Daoy (cell line): ENCODE data around the gene FGF23. TPM values are rescaled to one million over a fixed set of nuclear protein-coding genes. Genes with fewer than 3 reads are reported as not detected.
"Not testable (repeated sequence)": the region's sequence is repeated elsewhere in the genome, so short reads cannot be mapped to it uniquely, and the experiment has no call there.

Source experiments
- DNase-seq: peaks from one replicate; pipeline ENCODE4 v3.0.0-alpha.2; 2015; ENCODE audit warnings: low read depth
- total RNA-seq: library from RNA; depleted of rRNA; stranded (reverse); fragments of >200 nt; shearing (Covaris generic); gene quantifications from 2 replicates; pipeline ENCODE4 v1.2.3, GENCODE V29; 2014; rRNA removed

FGF23 gene
- total RNA-seq: not detected in 2 replicates

DNA sequence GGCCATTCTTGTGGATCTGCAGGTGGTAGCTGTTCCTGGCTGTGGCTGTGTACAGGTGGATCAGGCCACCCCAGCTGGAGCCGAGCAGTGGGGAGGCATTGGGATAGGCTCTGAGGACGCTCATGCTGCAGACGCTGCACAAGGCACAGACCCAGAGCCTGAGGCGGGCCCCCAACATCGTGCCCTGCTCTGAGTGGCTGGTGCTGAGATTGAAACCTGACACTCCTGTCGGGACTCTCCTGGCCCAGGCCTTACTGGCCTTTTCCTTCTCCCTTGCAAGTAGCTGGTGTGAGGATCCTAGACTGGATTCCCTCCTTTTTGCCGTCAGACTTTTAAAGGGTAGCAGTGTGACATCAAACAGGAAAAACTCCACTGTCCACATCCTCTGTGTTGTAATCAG, at the start of gene FGF23:
Gene FGF23 (minus strand): TSS at position 308 of the 400 bp plus-strand sequence. CDS start 130 bp downstream, at position 178.
- peak; percentile 68 for DNase-seq

DNA sequence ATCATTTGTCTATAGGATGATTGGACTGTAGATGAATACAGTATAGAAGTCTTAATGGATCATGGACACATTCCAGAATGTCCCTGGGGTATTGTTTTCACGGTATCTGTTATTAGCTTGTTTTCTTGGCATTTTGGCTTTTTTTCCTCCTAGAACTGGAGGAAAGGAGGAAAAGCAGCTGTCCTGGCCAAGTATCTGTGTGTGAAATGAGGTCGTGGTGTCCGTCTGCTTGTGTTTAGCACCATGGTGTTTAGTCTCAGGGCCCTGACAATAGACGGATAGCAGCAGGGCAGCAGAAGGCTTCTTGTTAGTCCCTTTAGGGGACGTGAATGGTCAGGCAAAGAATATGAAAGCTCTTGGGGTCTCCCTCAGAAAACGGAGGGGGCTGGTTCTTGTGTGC, 44.9 kb upstream of the FGF23 start:
- no peak for DNase-seq

- DNase-seq: no peak
Measured at GRCh38 chr12:4423528-4424195, 44.1 kb upstream of the FGF23 start.

DNA sequence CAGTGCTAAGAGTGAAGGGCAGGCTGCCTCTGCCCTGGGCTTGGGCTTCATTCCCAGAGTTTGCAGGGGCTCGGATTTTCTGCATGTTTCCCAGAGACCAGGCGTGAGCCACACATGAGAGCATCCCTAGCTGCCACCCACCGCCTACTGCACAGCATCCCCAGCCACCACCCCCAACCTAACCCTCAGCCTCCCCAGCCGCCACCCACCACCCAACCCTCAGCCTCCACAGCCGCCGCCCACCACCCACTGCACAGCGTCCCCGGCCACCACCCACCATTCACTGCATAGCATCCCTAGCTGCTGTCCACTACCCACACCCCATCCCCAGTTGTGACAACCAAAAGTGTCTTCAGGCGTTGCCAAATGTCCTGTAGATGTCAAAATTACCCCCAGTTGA, 43.5 kb upstream of the FGF23 start:
- no peak for DNase-seq

GRCh38 chr12:4421590-4422031, 42.1 kb upstream of the FGF23 start:
- peak; percentile 30 for DNase-seq

DNA sequence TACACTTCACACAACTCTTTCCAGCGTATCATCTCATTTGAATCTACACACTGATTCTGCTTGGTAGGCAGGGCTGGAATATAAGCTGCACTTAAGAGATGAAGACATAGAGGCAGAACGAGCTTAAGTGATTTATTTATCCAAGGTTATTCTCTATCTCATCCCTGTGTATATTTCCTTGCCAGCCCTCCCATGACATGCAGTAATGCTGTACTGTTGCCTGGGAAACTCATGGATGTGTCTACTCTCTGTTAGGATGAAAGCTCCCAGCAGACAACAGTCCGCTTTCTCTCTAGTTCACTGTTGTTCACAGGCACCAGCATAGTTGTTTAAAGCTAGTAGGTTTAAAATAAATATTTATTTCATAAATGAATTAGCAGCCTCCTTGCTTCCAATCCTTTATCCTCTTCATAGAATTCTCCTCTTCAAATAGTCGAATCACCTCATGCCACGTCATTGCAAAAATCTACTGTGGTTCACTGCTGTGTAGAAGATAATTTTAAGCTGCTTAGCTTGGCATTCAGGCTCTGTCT, 40.7 kb upstream of the FGF23 start:
- DNase-seq: no peak

DNA sequence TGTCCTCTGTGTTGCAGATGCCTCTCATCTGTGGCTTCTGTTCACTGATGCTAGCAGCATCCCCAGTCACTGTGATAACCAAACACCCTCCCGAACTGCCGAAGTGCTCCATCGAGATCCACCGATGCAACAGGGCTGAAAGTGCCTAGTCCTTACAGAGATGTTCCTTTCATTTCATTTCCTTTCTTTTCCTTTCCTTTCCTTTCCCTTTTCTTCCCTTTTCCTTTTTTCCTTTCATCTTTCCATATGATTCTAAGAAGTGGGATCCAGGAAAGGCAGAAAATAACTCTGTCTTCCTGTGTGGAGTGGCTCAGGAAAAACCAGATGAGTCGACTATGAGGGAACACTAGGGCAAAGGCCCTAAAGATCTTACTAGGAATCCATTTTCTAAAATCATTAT, 39.4 kb upstream of the FGF23 start:
- DNase-seq: no peak

DNA sequence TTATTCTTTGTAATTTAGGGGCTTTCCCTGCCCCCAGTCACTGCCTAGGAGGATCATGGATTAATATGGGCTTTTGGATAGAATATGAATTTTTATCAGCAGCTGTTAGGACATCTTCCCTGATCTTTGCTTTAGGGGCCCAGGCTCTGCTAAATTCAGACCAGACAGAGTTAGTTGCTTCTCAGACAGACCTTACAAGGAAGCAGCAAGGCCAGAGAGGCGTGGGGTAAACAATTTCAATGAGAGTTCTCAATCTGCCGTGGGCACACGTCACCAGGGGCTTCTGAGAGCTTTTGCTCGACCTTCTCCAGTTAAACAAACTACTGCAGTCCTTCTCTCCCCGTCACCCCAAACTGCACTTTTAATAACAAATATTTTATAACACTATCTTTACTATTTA, 38.4 kb upstream of the FGF23 start:
- DNase-seq: no peak

- DNase-seq: no peak
Measured at GRCh38 chr12:4417455-4417854, 37.9 kb upstream of the FGF23 start.

DNA sequence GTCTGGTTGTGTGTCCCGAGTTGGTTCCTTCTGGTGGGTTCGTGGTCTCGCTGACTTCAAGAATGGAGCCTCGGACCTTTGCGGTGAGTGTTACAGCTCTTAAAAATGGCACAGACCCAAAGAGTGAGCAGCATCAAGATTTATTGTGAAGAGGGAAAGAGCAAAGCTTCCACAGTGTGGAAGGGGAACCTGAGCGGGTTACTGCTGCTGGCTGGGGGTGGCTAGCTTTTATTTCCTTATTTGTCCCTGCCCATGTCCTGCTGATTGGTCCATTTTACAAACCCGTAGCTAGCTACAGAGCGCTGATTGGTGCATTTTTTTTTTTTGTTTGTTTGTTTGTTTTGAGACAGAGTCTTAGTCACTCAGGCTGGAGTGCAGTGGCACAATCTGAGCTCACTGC, 36.8 kb upstream of the FGF23 start:
- no peak for DNase-seq

GRCh38 chr12:4412465-4412864, 33.0 kb upstream of the FGF23 start:
- peak; percentile 17 for DNase-seq

GRCh38 chr12:4412056-4412455, 32.5 kb upstream of the FGF23 start:
- DNase-seq: no peak

DNA sequence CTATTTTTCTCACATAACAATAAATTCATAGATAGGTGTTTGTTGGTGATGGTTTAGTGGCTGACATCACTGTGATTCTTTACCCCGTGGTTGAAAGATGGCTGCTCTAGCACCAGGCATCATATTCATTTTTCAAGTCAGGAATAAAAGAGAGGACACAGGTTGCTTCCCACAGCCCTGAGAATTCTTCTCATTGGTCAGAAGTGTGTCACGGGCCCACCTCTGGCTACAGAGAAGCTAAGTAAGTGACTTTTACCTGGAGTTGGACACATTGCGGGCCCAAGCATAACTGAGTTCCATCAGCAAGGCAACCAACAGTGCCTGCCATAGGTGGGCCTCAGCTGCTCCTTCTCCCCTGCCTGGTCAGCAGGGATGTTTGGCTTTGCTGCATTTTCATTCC, 27.6 kb upstream of the FGF23 start:
- no peak for DNase-seq

GRCh38 chr12:4404877-4405637, 25.5 kb upstream of the FGF23 start:
- DNase-seq: not testable (repeated sequence)

GRCh38 chr12:4402996-4403395, 23.5 kb upstream of the FGF23 start:
- no peak for DNase-seq

DNA sequence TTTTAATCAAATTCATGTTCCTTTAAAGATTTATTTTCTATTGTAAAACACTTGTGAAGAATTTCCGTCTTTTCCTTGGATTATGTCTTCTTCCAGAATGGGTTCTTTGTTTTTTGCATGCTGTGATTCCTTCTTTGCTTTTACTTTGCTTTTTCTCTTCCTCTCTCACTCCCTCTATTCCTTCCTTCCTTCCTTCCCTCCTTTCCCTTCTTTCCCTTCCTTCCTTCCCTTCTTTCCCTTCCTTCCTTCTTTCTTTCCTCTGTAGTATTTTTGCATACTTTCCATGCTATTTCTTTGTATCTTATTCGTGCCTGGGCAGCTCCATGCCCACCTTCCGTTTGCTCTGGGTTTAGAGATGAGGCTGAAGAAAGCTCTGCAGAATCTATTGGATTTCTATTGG, 21.6 kb upstream of the FGF23 start:
- DNase-seq: no peak

- DNase-seq: no peak
Measured at GRCh38 chr12:4395818-4396217, 16.3 kb upstream of the FGF23 start.

GRCh38 chr12:4393211-4393610, 13.7 kb upstream of the FGF23 start:
- no peak for DNase-seq

DNA sequence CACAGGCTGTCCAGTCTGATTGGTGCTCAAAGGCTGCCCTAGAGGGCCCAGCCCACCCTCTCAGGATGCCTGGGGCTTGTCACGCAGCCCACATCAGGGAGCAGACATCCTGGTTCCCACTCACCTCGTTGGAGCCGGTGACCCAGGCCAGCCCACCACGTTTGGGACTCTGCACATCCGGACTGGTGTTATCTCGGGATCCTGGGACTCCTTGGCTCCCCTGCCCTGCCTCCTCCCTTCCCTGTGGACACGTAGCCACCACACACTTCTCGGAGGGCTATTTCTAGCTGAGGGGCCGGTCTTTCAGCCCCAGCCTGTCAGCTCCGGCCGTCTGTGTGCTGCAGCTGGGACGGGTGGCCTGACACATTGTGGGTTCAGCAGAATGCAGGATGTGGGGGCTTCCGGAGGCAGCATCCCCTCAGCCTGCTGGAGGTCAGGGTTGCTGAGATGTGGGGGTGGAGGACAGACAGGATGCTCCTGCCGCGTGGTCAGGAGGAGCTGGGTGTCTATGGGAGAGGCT, 12.8 kb upstream of the FGF23 start:
- peak; percentile 8 for DNase-seq

GRCh38 chr12:4388662-4389061, 9.2 kb upstream of the FGF23 start:
- no peak for DNase-seq

GRCh38 chr12:4388032-4388431, 8.5 kb upstream of the FGF23 start:
- no peak for DNase-seq

- no peak for DNase-seq
Measured at GRCh38 chr12:4387607-4388006, 8.1 kb upstream of the FGF23 start.

- no peak for DNase-seq
Measured at GRCh38 chr12:4386801-4387200, 7.3 kb upstream of the FGF23 start.
